Adrenal gland (tissue), 12 donors: Measurements from ENCODE around the gene TMOD1. TPM values are rescaled to one million over a fixed set of nuclear protein-coding genes. Genes with fewer than 3 reads are reported as not detected.
A peak's percentile ranks its signal among the peaks of the same experiment; 100 is the strongest.

ENCODE experiments used
- DNase-seq, 7 donors: peaks; one replicate each; pipeline ENCODE4 v3.0.0-alpha.2; 2019 to 2020
- H3K27ac ChIP-seq, 5 donors: fragments of 200-600 bp; sonication (generic) in 4 of 5; 1 replicate in 3 of 5; 2 replicates in 2 of 5; pipeline versions ENCODE4 v1.5.1 to v1.8.0; 2016 to 2020; ENCODE audit warnings: mild to moderate bottlenecking in 1 of 5
- H3K27me3 ChIP-seq: fragments of 200-600 bp; 2 replicates; pipeline ENCODE4 v1.8.0; 2021
- H3K36me3 ChIP-seq, 2 donors: fragments of 200-600 bp; replicated peaks in 1 of 2; 1 replicate in 1 of 2; 2 replicates in 1 of 2; pipeline versions ENCODE4 v1.5.1 to v1.8.0; 2018 to 2022
- H3K4me1 ChIP-seq, 2 donors: fragments of 200-600 bp; replicated peaks in 1 of 2; 1 replicate in 1 of 2; 2 replicates in 1 of 2; pipeline versions ENCODE4 v1.5.1 to v1.8.0; 2018 to 2021
- H3K4me3 ChIP-seq, 4 donors: fragments of 200-600 bp; sonication (generic) in 3 of 4; one replicate each; pipeline ENCODE4 v1.5.1; 2016 to 2018
- H3K9me3 ChIP-seq, 3 donors: fragments of 200-600 bp; sonication (generic) in 1 of 3; replicated peaks in 1 of 3; 1 replicate in 2 of 3; 2 replicates in 1 of 3; pipeline versions ENCODE4 v1.5.1 to v1.8.0; 2016 to 2021
- POLR2A ChIP-seq, 2 donors: fragments of 450-650 bp; IDR thresholded peaks; one replicate each; pipeline ENCODE4 v1.6.1; 2017; ENCODE audit warnings: antibody characterized with exemption in 2 of 2, mild to moderate bottlenecking in 2 of 2, moderate library complexity in 1 of 2
- WGBS, 4 donors: extraction: QIAGEN DNeasy Blood & Tissue Kit in 2 of 4; methylation state at CpG; one replicate each; pipeline versions ENCODE4 v1.1.5 to v1.1.7; 2013 to 2017; 5-methylcytosine and 5-hydroxymethylcytosine counted together
- intact Hi-C, 2 donors: fragments of 100-400 bp; cut with DNase I; formaldehyde crosslinking; loops; one replicate each; pipeline versions ENCODE4 v1.14.1 to v1.15.0; 2022 to 2023
- polyA plus RNA-seq, 3 donors: library from polyadenylated mRNA; stranded (reverse); fragments of 200-250 nt in 2 of 3; fragments of 350-450 nt in 1 of 3; fragmentation: Illumina TruSeq in 1 of 3; extraction: RNeasy Lipid Tissue Mini Kit (QIAGEN cat#74804) in 1 of 3; gene quantifications; one replicate each; pipeline ENCODE4 v1.2.3, GENCODE V29; 2013 to 2014
- total RNA-seq, 9 donors: library from RNA; depleted of rRNA in 4 of 9; stranded (reverse); fragments of >200 nt in 4 of 9; fragments of 120-200 nt in 1 of 9; fragmentation: NEBNext Ultra II Directional in 1 of 9; extraction: Animal tissue kit (Norgen Biotek cat#: 25700) in 1 of 9; gene quantifications; one replicate each; pipeline versions ENCODE4 v1.1.0 to v1.2.4, GENCODE V29; 2013 to 2023
- TF ChIP-seq, protein P1 (sequence below), 6 experiments: fragments of 450-650 bp in 4 of 6; fragments of 200-600 bp in 2 of 6; sonication (generic) in 1 of 6; IDR thresholded peaks; 1 replicate in 5 of 6; 2 replicates in 1 of 6; pipeline versions ENCODE4 v1.5.1 to v1.8.0; 2016 to 2021; ENCODE audit warnings: antibody characterized with exemption in 6 of 6, mild to moderate bottlenecking in 2 of 6, moderate library complexity in 1 of 6
- donor health status: healthy with polysubstance abuse.
- donor health status: Bipolar disorder and iron deficiency.
- donor health status: DM: yes; HTN: yes; CAD: no.
- donor health status: DM: no; HTN: no; CAD: no.
- donor health status: DM: no; HTN: no; CAD: no.
- donor health status: DM: yes; HTN: yes; CAD: no.

The TMOD1 gene
- total and polyA plus RNA-seq, 12 donors = 23.9 to 91.2 (median 59.8) TPM

DNA sequence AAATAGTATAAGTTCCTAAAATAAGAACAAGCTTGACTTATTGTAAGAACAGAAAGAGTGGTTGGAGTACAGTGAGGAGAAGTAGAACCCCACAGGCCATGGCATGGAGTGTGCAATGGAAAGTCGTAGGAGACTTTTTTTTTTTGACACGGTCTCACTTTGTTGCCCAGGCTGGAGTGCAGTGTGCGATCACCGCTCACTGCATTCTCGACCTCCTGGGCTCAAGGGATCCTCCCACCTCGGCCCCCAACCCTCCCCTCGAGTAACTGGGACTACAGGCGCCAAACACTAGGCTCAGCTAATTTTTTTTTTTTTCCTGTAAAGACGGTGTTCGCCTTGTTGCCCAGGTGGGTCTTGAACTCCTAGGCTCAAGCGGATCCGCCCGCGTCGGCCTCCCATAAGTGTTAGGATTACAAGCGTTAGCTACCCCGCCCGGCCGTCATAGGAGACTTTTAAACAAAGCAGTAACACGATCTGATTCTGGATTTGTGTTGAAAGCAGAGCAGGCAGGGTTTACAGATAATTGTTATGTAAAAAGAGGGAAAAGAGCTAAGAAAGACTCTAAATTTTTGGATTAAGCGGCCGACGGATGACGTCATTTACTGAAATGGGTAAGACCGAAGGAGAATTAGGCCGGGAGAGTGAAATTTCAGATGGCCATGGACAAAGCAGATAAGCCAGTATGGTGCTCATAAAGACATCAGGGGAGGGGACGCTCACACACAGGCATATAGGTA, 130.9 kb downstream of the TMOD1 start:
- H3K27ac ChIP-seq = peak overlapping the region; percentile 98 to 99 (median 98)
- H3K4me3 ChIP-seq = peak overlapping the region; percentile 7 to 97 (median 42)
- peaks cover 0 to 39% of the 10 kb centered on the region in 2 donors for H3K4me1 ChIP-seq
- DNase-seq = peak in 5 of 7 donors; percentile 46 to 82 (median 73)
- no peaks in the 10 kb centered on the region for H3K36me3 ChIP-seq
- intact Hi-C loops = no loop called here
- no peaks in the 10 kb centered on the region for H3K9me3 ChIP-seq
- no peaks in the 10 kb centered on the region for H3K27me3 ChIP-seq
- 1% methylated on average over 23 to 27 of the region's 27 CpGs for WGBS, 4 donors
- TF ChIP-seq, protein P1, sequence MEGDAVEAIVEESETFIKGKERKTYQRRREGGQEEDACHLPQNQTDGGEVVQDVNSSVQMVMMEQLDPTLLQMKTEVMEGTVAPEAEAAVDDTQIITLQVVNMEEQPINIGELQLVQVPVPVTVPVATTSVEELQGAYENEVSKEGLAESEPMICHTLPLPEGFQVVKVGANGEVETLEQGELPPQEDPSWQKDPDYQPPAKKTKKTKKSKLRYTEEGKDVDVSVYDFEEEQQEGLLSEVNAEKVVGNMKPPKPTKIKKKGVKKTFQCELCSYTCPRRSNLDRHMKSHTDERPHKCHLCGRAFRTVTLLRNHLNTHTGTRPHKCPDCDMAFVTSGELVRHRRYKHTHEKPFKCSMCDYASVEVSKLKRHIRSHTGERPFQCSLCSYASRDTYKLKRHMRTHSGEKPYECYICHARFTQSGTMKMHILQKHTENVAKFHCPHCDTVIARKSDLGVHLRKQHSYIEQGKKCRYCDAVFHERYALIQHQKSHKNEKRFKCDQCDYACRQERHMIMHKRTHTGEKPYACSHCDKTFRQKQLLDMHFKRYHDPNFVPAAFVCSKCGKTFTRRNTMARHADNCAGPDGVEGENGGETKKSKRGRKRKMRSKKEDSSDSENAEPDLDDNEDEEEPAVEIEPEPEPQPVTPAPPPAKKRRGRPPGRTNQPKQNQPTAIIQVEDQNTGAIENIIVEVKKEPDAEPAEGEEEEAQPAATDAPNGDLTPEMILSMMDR (IDR thresholded peaks at IDR 0.05) = peak in 1 of 6 experiments; percentile 1
- TF ChIP-seq POLR2A (IDR thresholded peaks at IDR 0.05) = no peak

DNA sequence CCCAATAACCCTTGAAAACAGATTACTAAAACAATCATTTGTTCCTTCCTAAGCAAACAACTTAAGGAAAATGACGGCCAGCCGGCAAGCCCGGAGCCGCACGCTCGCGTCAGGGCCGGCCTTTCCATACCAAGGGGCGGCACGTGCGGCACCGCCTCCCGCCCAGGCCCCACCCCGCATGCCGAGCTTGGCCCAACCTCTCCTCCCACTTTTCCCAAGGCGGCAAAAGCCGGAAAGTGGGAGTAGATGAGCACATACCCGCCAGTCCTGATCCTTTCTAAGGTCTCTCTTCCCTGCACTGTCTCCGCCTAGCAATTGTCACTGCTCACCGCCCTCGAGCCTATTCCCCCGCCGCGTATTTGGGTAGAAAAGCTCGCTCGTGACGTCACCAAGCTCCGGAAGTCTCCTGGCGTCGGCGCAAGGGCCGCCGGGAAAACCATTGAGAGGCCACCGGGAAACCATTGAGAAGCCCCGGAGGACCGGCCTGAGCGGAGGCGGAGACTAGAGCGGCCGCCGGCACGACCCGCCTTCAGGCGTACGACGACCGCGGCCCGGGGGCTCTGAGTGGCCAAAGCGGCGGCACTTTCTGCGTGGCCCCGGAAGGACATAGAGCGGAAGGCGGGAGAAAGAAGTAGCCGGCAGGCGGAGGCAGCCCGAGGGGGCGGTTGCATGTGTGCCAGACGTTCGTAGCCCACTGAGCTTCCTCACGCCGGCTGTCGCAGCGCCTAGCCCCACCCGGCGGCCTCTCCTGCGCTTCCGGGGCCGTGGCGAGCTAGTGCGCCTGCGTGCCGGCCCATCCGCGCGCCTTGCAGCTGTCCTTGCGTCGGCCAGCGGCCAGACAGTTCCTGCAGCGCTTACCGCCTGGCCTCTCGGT, 131.8 kb downstream of the TMOD1 start, which contains the start of the genes NCBP1 and TSTD2:
NCBP1 (plus strand) TSS at position 837 of the 874 bp plus-strand sequence. CDS start 61 bp downstream, outside the sequence.
TSTD2 (minus strand) TSS at position 384 of the 874 bp plus-strand sequence. CDS start 5,806 bp downstream, outside the sequence.
- Histone ChIP-seq H3K36me3 (no peaks in the 10 kb centered on the region), H3K27me3 (no peaks in the 10 kb centered on the region), H3K4me1 (peaks cover 0 to 40% of the 10 kb centered on the region in 2 donors), H3K27ac (peak within 1 kb of the TSS; percentile 98 to 99 (median 98)), H3K4me3 (peak within 1 kb of the TSS; percentile 42 to 97 (median 68)), H3K9me3 (no peaks in the 10 kb centered on the region)
- DNase-seq = peak; percentile 96 to 99 (median 98)
- peak; percentile 83 to 90 for TF ChIP-seq POLR2A (IDR thresholded peaks at IDR 0.05)
- TF ChIP-seq, protein P1 (IDR thresholded peaks at IDR 0.05) = peak in 3 of 6 experiments; percentile 7 to 29 (median 12)
- 0 to 1% (median 0%) methylated on average over 31 to 83 of the region's 83 CpGs for WGBS, 4 donors
- intact Hi-C loops = no loop called here

DNA sequence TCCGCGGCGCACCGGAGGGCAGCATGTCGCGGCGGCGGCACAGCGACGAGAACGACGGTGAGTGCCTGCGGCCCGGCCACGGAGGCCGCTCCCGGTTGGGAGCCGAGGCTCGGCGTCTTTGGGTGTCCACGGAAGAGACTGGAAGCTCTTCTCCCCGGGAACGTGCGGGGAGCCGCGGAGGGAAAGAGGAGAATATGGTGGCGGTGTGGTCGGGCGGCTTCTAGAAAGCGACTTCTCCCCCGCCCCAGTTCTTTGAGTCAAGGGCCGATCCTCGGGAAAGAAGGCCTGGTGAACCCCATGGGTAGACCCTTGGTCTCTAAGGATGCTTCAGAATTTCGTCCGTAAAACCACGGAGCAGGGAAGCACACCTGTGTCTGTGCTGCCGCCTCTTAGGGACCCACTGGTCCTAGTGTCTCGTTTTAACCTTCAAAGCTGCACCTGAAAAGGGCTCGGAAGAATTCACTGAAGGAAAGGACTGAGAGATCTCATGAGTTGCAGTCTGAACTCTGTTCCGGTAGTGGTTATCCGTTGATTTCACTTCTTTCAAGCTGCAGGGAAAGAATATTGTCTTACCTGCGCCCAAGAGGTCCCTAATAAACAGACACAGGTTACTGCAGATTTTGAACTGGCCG, 132.5 kb downstream of the TMOD1 start:
- WGBS, 4 donors = 0 to 1% (median 0%) methylated on average over 23 to 43 of the region's 43 CpGs
- peak overlapping the region; percentile 8 to 99 (median 98) for H3K27ac ChIP-seq
- intact Hi-C loops = no loop called here
- peak overlapping the region; percentile 42 to 97 (median 68) for H3K4me3 ChIP-seq
- H3K4me1 ChIP-seq = peaks cover 0 to 48% of the 10 kb centered on the region in 2 donors
- H3K27me3 ChIP-seq = no peaks in the 10 kb centered on the region
- no peaks in the 10 kb centered on the region for H3K36me3 ChIP-seq
- no peak for DNase-seq
- no peaks in the 10 kb centered on the region for H3K9me3 ChIP-seq
- peak in 1 of 2 donors; percentile 3 for TF ChIP-seq POLR2A (IDR thresholded peaks at IDR 0.05)
- TF ChIP-seq, protein P1 (IDR thresholded peaks at IDR 0.05) = no peak
